SK-N-MC (cell line): ENCODE measurements around the gene CCNQ.

Experiments used
- DNase-seq: peaks from one replicate; pipeline ENCODE4 v3.0.0-alpha.2; 2011; ENCODE audit warnings: low read depth, low spot score
- H3K27ac ChIP-seq: fragments of 200-600 bp; sonication (generic); 2 replicates; pipeline ENCODE4 v1.5.1; 2016; ENCODE audit warnings: mixed run types
- H3K36me3 ChIP-seq: fragments of 200-600 bp; sonication (generic); 2 replicates; pipeline ENCODE4 v1.6.1; 2017; ENCODE audit warnings: antibody characterized with exemption, low read length, mixed read lengths; ENCODE audit not compliant: insufficient read depth
- H3K4me3 ChIP-seq: fragments of 200-600 bp; sonication (generic); 2 replicates; pipeline ENCODE4 v1.5.1; 2016
- H3K9ac ChIP-seq: fragments of 200-600 bp; sonication (generic); 2 replicates; pipeline ENCODE4 v1.8.0; 2017; ENCODE audit warnings: mixed run types, mixed read lengths; ENCODE audit not compliant: insufficient read length
- H3K9me3 ChIP-seq: fragments of 200-600 bp; sonication (generic); 2 replicates; pipeline ENCODE4 v1.6.1; 2017; ENCODE audit warnings: low read depth, mild to moderate bottlenecking, antibody characterized with exemption, low read length, moderate library complexity, mixed read lengths
- EZH2 ChIP-seq: fragments of 200-600 bp; sonication (generic); IDR thresholded peaks from one replicate; pipeline ENCODE4 v1.6.1; 2017; ENCODE audit warnings: antibody characterized with exemption
- FOXP2 ChIP-seq: optimal IDR thresholded peaks from 2 replicates; pipeline ENCODE3; 2011; ENCODE audit warnings: mild to moderate bottlenecking, moderate library complexity; ENCODE audit not compliant: insufficient read depth; ENCODE audit errors: extremely low read length, control extremely low read depth
- POLR2AphosphoS5 ChIP-seq: IDR thresholded peaks from 2 replicates; pipeline ENCODE4 v1.6.1; 2012; ENCODE audit warnings: mild to moderate bottlenecking, low read depth, low read length, borderline replicate concordance

The CCNQ gene

GRCh38 chrX:153633607-153634180, 34.8 kb upstream of the CCNQ start:
- Histone ChIP-seq H3K36me3 (no peaks in the 10 kb centered on the region), H3K9ac (no peak overlapping the region)

GRCh38 chrX:153633048-153633447, 34.1 kb upstream of the CCNQ start:
- no peaks in the 10 kb centered on the region for H3K36me3 ChIP-seq
- H3K9ac ChIP-seq = no peak overlapping the region
- no peak overlapping the region for H3K4me3 ChIP-seq
- no peak for DNase-seq
- H3K27ac ChIP-seq = no peak overlapping the region
- H3K9me3 ChIP-seq = no peaks in the 10 kb centered on the region
- TF ChIP-seq EZH2 (no peak), FOXP2 (no peak)

More at GRCh38 chrX:153633607-153634180, 34.8 kb upstream of the CCNQ start:
- TF ChIP-seq EZH2 (no peak), FOXP2 (no peak), POLR2AphosphoS5 (no peak)
- H3K4me3 ChIP-seq = no peak overlapping the region
- no peaks in the 10 kb centered on the region for H3K9me3 ChIP-seq
- no peak for DNase-seq
- no peak overlapping the region for H3K27ac ChIP-seq

GRCh38 chrX:153632595-153632946, 33.6 kb upstream of the CCNQ start:
- no peak overlapping the region for H3K4me3 ChIP-seq
- no peak overlapping the region for H3K9ac ChIP-seq
- no peak for TF ChIP-seq EZH2
- H3K27ac ChIP-seq = no peak overlapping the region
- DNase-seq = no peak
- no peaks in the 10 kb centered on the region for H3K36me3 ChIP-seq
- no peaks in the 10 kb centered on the region for H3K9me3 ChIP-seq

GRCh38 chrX:153631907-153632594, 33.1 kb upstream of the CCNQ start:
- DNase-seq = no peak
- Histone ChIP-seq H3K9me3 (no peaks in the 10 kb centered on the region), H3K27ac (no peak overlapping the region), H3K36me3 (no peaks in the 10 kb centered on the region), H3K9ac (no peak overlapping the region), H3K4me3 (no peak overlapping the region)
- TF ChIP-seq POLR2AphosphoS5 (no peak), EZH2 (no peak), FOXP2 (no peak)

- TF ChIP-seq POLR2AphosphoS5 (no peak), EZH2 (no peak), FOXP2 (no peak)
- Histone ChIP-seq H3K27ac (no peak overlapping the region), H3K4me3 (no peak overlapping the region), H3K36me3 (no peaks in the 10 kb centered on the region), H3K9ac (no peak overlapping the region), H3K9me3 (no peaks in the 10 kb centered on the region)
- no peak for DNase-seq
Observed at GRCh38 chrX:153631346-153631745, 32.4 kb upstream of the CCNQ start.

- Histone ChIP-seq H3K36me3 (no peaks in the 10 kb centered on the region), H3K4me3 (no peak overlapping the region)
- TF ChIP-seq EZH2 = no peak
- TF ChIP-seq POLR2AphosphoS5 = no peak
- TF ChIP-seq FOXP2 = no peak
Observed at GRCh38 chrX:153628665-153629064, 29.7 kb upstream of the CCNQ start.

GRCh38 chrX:153628129-153628528, 29.2 kb upstream of the CCNQ start:
- no peak for DNase-seq
- Histone ChIP-seq H3K9ac (no peak overlapping the region), H3K9me3 (no peaks in the 10 kb centered on the region), H3K4me3 (no peak overlapping the region), H3K27ac (no peak overlapping the region), H3K36me3 (no peaks in the 10 kb centered on the region)
- TF ChIP-seq POLR2AphosphoS5 (no peak), FOXP2 (no peak), EZH2 (no peak)

More at GRCh38 chrX:153628665-153629064, 29.7 kb upstream of the CCNQ start:
- H3K9ac ChIP-seq = no peak overlapping the region
- no peaks in the 10 kb centered on the region for H3K9me3 ChIP-seq
- H3K27ac ChIP-seq = no peak overlapping the region
- DNase-seq = no peak

GRCh38 chrX:153627675-153628111, 28.8 kb upstream of the CCNQ start:
- DNase-seq = no peak
- no peak overlapping the region for H3K9ac ChIP-seq
- TF ChIP-seq FOXP2 (no peak), POLR2AphosphoS5 (no peak)
- no peak overlapping the region for H3K4me3 ChIP-seq
- H3K36me3 ChIP-seq = no peaks in the 10 kb centered on the region
- H3K9me3 ChIP-seq = no peaks in the 10 kb centered on the region
- no peak overlapping the region for H3K27ac ChIP-seq

GRCh38 chrX:153626863-153627674, 28.1 kb upstream of the CCNQ start:
- Histone ChIP-seq H3K4me3 (no peak overlapping the region), H3K36me3 (no peaks in the 10 kb centered on the region), H3K27ac (no peak overlapping the region), H3K9me3 (no peaks in the 10 kb centered on the region), H3K9ac (no peak overlapping the region)
- TF ChIP-seq FOXP2 (no peak), EZH2 (no peak), POLR2AphosphoS5 (no peak)
- DNase-seq = no peak
